Measurements from ENCODE around the gene ANXA2R.
"Not testable (repeated sequence)": the region's sequence is repeated elsewhere in the genome, so short reads cannot be mapped to it uniquely, and the experiment has no call there.

ANXA2R gene
- total RNA-seq, result 61.4 reads per million, percentile 73 among the genes with 10 or more reads in this experiment

- peak; percentile 89 for DNase-seq
Measured at GRCh38 chr5:43040287-43041098, at the start of gene ANXA2R. Gene ANXA2R (minus strand): TSS chr5:43040319. CDS start chr5:43040046, 273 bp downstream.

DNA sequence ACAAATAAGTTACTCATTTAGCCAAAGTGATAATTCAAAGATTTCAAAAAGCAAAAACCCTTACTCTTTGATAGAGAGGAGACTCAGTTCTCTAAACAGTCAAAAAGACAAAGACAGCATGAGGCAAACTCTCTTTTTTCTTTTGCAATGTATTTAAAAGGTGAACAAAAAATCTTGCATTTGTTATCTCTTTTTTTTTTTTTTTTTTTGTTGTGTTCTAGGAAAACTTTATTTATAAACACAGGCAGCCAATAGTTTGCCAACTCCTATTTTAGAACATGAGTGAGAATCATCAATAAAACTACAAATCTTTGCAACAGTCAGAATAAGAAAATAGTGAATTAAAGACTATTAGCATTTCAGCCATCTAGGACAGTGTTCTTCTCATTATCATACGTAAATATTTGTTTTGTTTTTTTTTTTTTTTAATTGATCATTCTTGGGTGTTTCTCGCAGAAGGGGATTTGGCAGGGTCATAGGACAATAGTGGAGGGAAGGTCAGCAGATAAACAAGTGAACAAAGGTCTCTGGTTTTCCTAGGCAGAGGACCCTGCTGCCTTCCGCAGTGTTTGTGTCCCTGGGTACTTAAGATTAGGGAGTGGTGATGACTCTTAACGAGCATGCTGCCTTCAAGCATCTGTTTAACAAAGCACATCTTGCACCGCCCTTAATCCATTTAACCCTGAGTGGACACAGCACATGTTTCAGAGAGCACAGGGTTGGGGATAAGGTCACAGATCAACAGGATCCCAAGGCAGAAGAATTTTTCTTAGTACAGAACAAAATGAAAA, 46.2 kb upstream of the ANXA2R start:
- DNase-seq, result not testable (repeated sequence)

GRCh38 chr5:43085453-43085852, 45.3 kb upstream of the ANXA2R start:
- no peak for DNase-seq

DNA sequence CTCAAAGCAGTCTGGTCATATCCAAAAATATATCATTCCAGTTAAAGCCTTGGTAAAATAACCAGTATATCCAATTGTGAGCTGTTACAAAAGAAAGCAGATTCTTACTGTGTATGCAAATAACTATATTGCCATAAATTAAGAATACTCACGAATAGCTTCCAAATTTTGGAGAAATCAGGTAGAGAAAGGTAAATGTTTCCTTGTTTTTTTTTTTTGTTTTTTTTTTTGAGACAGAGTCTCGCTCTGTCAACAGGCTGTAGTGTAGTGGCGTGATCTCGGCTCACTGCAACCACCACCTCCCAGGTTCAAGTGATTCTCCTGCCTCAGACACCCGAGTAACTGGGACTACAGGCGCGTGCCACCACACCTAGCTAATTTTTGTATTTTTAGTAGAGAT, 44.3 kb upstream of the ANXA2R start:
- not testable (repeated sequence) for DNase-seq

DNA sequence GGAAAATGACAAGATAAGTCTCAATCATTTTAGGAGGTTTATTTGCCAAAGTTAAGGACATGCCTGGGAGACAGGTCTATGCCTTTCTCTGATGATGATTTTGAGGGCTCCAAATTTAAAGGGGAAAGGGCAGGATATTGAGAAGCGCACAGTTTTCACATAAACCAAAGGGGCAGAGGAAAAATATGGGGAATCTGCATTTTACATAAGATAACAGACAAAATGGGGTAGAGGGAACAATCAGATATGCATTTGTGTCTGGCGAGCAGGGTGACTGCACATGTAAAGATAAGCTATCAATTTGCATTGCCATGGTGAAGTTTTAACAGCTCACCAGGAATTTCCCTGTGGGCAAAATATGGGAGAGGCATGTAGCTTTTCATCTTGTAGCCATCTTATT, 41.2 kb upstream of the ANXA2R start:
- not testable (repeated sequence) for DNase-seq

GRCh38 chr5:43078956-43079355, 38.8 kb upstream of the ANXA2R start:
- DNase-seq, result no peak

GRCh38 chr5:43077446-43078191, 37.5 kb upstream of the ANXA2R start:
- DNase-seq, result not testable (repeated sequence)

DNA sequence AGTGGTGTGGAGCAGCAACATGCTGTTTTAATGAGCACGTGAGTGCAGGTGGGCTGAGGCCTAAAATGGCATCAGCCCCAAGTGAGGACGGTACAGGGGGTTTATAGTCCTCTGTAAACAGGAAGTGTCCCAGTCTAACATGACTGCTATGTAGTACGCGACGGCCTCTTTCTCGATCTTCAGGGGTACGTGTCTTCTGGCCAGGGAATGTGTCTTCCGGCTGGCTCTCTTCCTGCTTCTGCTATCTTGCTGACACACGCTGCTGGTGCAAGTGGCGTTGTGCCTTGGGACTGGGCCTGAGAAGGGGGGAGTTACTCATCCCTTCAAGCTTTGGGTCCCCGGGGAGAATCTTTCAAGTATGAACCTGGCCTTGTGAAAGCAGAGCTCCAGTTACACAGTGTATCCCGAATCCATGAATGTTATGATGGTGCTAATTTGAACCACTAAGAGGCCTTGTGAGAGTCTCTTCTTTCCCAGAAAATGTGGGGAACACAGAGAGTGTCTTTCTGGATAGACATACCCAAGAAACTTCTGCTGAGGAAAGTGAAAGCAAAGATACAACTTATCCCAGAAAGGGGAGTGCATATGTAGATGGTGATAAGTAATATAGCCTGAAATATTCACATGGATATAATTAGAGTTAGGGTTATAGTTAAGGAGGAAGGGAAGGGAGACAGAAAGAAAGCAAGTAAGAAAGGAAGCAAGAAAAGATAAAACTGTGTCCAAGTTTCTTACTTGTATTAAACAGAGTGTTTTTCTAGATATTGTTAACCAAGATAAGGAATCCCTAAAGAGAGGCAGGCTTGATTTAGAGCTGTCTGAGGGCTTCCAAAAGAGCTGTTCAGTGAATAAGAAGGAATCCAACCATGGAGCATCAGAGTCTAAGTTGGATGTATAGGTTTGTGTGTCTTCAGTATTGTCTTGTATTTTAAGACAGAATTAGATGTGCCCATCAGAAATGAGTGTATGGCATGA, 35.5 kb upstream of the ANXA2R start:
- no peak for DNase-seq

GRCh38 chr5:43074987-43075318, 34.8 kb upstream of the ANXA2R start:
- DNase-seq, result no peak

DNA sequence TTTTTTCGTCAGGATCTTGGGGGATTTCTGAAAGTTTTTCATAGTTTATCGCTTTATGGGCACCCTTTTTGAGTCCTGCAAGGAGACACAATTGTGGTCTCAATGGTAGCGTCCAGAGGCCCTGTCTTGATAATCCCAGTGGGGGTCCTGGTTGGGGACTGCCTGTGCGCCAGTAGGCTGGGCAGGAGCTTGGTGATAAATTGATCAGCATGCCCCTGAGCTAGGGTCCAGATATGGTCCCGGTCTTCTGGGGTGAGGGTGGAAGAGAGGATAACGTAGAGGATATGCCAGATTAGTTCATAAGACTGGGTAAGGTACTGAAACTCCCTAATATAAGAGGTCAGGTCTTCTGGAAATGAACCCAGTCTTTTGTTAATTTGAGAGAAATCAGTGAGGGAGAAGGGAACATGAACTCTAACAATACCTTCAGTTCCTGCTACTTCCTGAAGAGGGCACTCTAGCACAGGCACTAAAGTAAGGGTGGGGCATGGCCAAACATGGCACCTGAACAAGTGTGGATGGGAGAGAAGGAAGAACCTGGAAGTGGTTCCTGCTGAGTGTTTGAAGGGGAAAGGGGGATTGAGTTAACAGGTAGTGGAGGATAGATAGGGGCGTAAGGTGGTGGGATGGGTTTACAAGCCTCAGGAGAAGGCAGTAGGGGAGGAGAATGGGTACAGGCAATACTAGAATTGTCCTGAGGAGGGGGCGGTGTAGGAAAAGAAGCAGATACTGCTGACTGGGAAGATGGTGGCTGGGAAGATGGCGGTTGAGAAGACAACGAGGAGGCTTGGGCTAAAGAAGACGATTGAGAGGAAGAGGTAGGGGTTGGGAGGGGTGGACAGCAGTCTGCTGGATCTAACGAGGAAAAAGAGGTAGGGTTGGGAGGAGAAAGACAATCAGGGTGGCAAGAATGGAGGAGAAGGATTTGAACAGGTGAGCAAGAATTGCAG, 33.8 kb upstream of the ANXA2R start:
- DNase-seq, result peak; percentile 51

- DNase-seq, result not testable (repeated sequence)
Measured at GRCh38 chr5:43069401-43069720, 29.2 kb upstream of the ANXA2R start.

DNA sequence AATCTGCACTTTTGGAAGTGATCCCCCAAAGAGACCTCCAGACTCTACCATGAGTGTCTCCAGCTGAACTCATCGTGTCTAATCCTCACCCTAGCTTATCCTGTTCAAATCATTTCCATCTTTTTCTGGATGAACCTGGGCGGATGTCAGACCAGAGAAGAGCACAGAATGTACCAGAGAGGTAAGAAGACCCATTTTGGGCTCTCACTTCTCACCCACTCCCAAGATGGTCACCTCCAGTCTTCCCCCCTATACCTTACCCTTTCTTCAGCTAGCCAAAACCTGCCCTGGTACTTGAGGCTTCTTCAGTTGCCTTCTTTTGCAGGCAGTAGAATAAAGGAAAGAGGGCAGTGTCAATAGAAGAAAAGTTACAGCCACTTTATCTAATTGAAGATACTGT, 27.9 kb upstream of the ANXA2R start:
- DNase-seq, result no peak

DNA sequence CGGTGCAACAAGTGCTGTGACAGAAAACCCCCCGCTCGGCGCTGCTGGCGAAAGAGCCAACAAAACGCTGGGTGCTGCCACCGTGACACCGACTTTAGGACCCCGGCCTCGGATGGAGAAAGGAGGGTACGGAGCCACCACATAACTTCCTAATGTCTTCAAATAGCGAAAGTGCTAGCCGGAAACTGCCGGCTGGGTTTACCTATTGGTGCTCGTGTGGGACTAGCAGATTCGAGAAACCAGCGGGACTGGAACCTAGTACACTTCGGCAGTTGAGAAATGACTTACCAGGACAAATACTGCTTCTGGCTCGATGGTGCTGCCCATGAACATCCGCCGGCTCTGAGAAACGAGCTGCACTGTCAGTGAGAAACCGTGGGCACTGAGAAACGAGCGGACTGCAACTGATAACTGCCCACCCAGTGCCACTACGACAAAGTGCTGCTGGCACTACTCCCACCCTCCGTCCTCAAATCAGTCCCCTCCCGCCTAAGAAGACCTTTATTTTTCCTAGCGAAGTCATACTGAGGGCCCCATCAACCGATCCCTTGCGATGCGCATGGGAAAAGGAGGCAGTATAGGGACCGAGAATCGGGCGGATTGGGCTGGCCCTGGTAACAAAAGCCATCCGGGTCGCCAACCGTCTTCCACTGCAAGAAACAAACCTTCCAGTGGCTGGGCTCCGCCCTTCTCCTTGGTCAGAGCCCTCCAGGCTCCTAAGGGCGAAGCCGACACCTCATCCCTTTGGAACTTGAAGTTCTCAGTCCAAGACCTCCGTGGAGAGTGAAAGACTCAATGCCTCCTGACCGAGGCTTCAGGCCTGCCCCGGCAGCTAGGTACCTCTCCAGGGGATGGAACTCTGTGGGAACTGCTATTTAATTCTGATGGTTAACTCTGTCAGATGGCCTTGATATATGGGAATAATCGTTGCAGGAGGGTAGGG, 27.0 kb upstream of the ANXA2R start:
- DNase-seq, result peak; percentile 86

GRCh38 chr5:43065948-43066798, 26.1 kb upstream of the ANXA2R start:
- DNase-seq, result peak; percentile 69

- no peak for DNase-seq
Measured at GRCh38 chr5:43065387-43065947, 25.3 kb upstream of the ANXA2R start.

GRCh38 chr5:43063721-43064171, 23.6 kb upstream of the ANXA2R start:
- no peak for DNase-seq

DNA sequence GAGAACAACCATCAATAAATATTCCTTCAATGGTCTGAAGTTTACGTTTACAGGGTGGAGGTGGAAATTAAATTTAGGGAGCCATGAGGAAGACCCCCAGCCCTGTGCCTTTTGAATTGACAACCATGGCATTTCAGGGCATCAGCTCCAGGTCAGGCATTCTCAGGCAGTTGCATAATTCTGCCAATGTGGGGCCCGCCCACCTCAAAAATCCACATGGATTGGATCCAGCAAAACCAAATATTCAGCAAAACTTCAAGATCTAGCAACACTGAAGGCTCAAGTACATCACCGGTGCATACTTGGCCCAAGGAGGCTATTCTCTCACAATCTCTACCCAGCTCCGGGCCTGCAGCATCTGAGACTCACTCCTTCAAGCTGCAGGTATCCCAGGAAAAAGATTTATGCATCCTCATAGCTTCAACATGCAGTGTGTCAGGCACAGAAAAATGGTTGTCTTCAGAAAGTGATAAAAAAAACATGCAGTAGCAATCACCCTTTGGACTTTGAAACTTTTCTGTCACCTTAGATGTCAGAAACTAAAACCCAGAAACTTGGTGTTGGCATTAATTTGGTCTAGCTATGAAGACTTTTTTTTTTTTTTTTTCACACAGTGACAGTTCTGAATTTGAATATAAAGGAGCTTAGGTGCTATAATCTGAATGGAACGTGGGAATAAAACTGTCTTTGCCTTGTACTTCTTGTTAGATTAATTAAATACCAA, 21.4 kb upstream of the ANXA2R start:
- no peak for DNase-seq

DNA sequence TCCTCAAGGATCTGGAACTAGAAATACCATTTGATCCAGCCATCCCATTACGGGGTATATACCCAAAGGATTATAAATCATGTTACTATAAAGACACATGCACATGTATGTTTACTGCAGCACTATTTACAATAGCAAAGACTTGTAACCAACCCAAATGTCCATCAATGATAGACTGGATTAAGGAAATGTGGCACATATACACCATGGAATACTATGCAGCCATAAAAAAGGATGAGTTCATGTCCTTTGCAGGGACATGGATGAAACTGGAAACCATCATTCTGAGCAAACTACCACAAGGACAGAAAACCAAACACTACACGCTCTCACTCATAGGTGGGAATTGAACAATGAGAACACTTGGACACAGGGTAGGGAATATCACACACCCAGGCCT, 19.9 kb upstream of the ANXA2R start:
- not testable (repeated sequence) for DNase-seq
